ENCODE data around the gene C4orf17. TPM values are rescaled to one million over a fixed set of nuclear protein-coding genes. Genes with fewer than 3 reads are reported as not detected.
"Not testable (repeated sequence)": the region's sequence is repeated elsewhere in the genome, so short reads cannot be mapped to it uniquely, and the experiment has no call there.

The C4orf17 gene
- polyA plus RNA-seq, 1 experiment, result not detected

DNA sequence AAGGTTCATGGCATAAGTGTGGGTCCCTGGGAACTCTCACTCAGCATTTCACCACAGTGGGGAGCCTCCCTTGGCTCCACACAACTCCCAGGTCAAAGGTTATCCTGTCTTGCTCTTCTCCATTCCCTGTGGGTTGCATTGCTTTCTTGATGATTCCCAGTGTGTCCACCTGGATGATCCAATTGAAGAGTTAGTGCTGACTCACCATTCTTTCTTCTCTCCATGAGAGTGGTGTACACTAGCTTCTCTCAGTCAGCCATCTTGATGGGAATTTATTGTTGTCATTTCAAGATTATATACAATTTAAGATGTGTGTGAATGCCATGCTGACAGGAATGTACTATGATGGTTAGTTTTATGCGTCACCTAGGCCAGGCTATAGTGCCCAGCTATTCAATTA is 25.6 kb upstream of the C4orf17 start:
- no peak for DNase-seq (ENCODE audit: low read depth)
- no peaks in the 10 kb centered on the region for H3K36me3 ChIP-seq (ENCODE audit: control insufficient read depth, insufficient read depth, low read length)
- ChIA-PET CTCF (no interaction called here), POLR2A (no interaction called here)
- no peaks in the 10 kb centered on the region for H3K27me3 ChIP-seq (ENCODE audit: control insufficient read depth, insufficient read depth, low read length)
- no peak for TF ChIP-seq CTCF (IDR thresholded peaks at IDR 0.05; ENCODE audit: insufficient read depth, low read depth, low read length)
- no peak overlapping the region for H3K4me3 ChIP-seq (ENCODE audit: low read depth, low read length)

DNA sequence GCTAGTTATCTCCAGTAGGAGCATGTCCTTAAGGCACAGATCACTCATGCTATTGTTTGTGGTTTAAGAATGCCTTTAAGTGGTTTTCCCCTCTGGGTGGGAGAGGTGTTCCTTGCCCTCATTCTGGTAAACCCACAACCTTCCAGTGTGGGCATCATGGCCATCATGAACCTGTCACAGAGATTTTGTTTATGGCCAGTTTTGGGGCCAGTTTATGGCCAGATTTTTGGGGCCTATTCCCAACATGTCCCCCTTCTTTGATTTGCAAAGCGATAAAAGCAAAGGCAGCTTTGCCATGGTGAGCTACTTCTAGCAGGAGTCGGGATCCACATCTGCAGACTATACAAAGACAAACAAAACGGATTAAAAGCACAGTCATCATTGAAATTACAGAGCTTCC is 24.2 kb upstream of the C4orf17 start:
- DNase-seq (ENCODE audit: low read depth); POLR2A ChIA-PET; H3K36me3 ChIP-seq (ENCODE audit: control insufficient read depth, insufficient read depth, low read length); H3K4me3 ChIP-seq (ENCODE audit: low read depth, low read length); H3K27me3 ChIP-seq (ENCODE audit: control insufficient read depth, insufficient read depth, low read length): not testable (repeated sequence)
- CTCF ChIA-PET, result interaction anchor here (1.5 kb wide), 1 partner anchor 23 kb away, joined by 5 read pairs; no protein-coding TSS in a partner anchor

- H3K27me3 ChIP-seq (ENCODE audit: control insufficient read depth, insufficient read depth, low read length), result no peaks in the 10 kb centered on the region
- no peaks in the 10 kb centered on the region for H3K36me3 ChIP-seq (ENCODE audit: control insufficient read depth, insufficient read depth, low read length)
- H3K4me3 ChIP-seq (ENCODE audit: low read depth, low read length), result no peak overlapping the region
- ChIA-PET POLR2A (no interaction called here), CTCF (interaction anchor here (0.6 kb wide), 1 partner anchor 443 kb away, joined by 3 read pairs; no protein-coding TSS in a partner anchor)
- no peak for TF ChIP-seq CTCF (IDR thresholded peaks at IDR 0.05; ENCODE audit: insufficient read depth, low read depth, low read length)
- DNase-seq (ENCODE audit: low read depth), result no peak
These were observed 20.5 kb upstream of the C4orf17 start for GRCh38 chr4:99490286-99490685.

GRCh38 chr4:99504804-99505502 is 5.9 kb upstream of the C4orf17 start:
- H3K36me3 ChIP-seq (ENCODE audit: control insufficient read depth, insufficient read depth, low read length), result no peaks in the 10 kb centered on the region
- POLR2A ChIA-PET, result no interaction called here
- no peak overlapping the region for H3K4me3 ChIP-seq (ENCODE audit: low read depth, low read length)
- H3K27me3 ChIP-seq (ENCODE audit: control insufficient read depth, insufficient read depth, low read length), result no peaks in the 10 kb centered on the region
- no peak for TF ChIP-seq CTCF (IDR thresholded peaks at IDR 0.05; ENCODE audit: insufficient read depth, low read depth, low read length)
- CTCF ChIA-PET, result no interaction called here
- no peak for DNase-seq (ENCODE audit: low read depth)

DNA sequence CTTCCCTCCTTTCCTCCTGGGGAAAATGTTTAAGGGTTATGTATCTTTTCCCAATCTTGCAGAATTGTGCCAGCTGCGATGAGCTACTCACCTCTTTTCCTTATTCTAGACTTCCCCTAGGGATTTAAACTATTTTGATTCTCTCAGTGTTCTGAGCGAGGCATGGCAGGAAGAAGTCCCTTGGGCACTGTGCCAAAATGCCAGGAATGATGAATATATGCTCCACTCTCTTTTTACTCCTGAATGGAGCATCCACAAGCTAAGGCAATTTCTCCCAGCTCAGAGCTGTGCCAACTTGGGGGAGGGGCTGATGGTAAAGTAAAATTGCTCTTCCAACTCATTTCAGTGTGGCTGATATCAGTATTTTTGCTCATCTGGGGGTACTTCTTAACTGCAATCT is 4.0 kb upstream of the C4orf17 start:
- no peaks in the 10 kb centered on the region for H3K27me3 ChIP-seq (ENCODE audit: control insufficient read depth, insufficient read depth, low read length)
- no peaks in the 10 kb centered on the region for H3K36me3 ChIP-seq (ENCODE audit: control insufficient read depth, insufficient read depth, low read length)
- TF ChIP-seq CTCF (IDR thresholded peaks at IDR 0.05; ENCODE audit: insufficient read depth, low read depth, low read length), result no peak
- ChIA-PET CTCF (no interaction called here), POLR2A (no interaction called here)
- DNase-seq (ENCODE audit: low read depth), result no peak
- no peak overlapping the region for H3K4me3 ChIP-seq (ENCODE audit: low read depth, low read length)

- TF ChIP-seq CTCF (IDR thresholded peaks at IDR 0.05; ENCODE audit: insufficient read depth, low read depth, low read length), result no peak
- Histone ChIP-seq H3K36me3 (ENCODE audit: control insufficient read depth, insufficient read depth, low read length) (no peaks in the 10 kb centered on the region), H3K27me3 (ENCODE audit: control insufficient read depth, insufficient read depth, low read length) (no peaks in the 10 kb centered on the region), H3K4me3 (ENCODE audit: low read depth, low read length) (no peak overlapping the region)
- ChIA-PET POLR2A (no interaction called here), CTCF (no interaction called here)
- DNase-seq (ENCODE audit: low read depth), result no peak
These were observed 3.5 kb upstream of the C4orf17 start for GRCh38 chr4:99507349-99507748.

All from BJ (cell line).